IPS-NIHi7 (cell line): Measurements from ENCODE around the gene SRGN.
"Not testable (repeated sequence)": the region's sequence is repeated elsewhere in the genome, so short reads cannot be mapped to it uniquely, and the experiment has no call there.

Source experiments
- DNase-seq: peaks from one replicate; pipeline ENCODE4 v3.0.0; 2012; ENCODE audit warnings: mixed read lengths; ENCODE audit errors: extremely low spot score

SRGN gene, protein sequence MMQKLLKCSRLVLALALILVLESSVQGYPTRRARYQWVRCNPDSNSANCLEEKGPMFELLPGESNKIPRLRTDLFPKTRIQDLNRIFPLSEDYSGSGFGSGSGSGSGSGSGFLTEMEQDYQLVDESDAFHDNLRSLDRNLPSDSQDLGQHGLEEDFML

DNA sequence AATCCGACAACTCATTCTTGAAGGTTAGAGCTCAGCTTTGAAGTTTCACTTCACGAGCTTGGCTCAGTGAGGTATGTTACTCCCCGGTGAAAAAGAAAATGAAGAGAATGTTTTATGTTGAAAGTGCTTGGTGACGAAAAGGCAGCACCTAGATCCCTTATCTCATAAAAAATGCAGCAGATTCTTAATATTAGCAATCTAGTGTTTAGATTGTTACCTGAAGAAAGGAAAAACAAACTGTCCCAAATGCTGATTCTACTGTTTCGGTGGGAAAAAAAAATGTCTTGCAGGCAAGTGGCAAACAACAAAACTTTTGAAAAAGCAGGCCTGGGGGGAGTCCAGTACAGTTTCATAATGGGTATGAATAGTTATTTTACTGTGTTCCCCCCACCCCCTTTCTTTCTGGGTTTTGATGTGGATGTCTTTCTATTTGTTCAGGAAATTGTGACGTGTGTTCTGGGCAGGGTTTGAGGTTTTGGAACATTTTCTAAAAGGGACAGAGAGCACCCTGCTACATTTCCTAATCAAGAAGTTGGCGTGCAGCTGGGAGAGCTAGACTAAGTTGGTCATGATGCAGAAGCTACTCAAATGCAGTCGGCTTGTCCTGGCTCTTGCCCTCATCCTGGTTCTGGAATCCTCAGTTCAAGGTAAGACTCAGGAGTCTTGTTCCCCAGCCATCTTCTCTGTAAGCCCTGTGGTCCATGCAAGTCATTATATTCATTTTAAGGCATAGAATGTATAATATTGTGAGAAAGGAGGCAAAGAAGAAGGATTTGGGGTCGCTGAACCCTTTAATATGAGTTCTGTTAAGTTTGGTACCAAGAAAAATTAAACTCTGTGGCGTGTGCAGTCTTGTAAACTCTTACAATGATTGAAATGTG lies at the start of gene SRGN:
Gene SRGN, plus strand, starts transcription at position 514 of the 881 bp plus-strand sequence. Its CDS starts 55 bp downstream, at position 569.
- no peak for DNase-seq

DNA sequence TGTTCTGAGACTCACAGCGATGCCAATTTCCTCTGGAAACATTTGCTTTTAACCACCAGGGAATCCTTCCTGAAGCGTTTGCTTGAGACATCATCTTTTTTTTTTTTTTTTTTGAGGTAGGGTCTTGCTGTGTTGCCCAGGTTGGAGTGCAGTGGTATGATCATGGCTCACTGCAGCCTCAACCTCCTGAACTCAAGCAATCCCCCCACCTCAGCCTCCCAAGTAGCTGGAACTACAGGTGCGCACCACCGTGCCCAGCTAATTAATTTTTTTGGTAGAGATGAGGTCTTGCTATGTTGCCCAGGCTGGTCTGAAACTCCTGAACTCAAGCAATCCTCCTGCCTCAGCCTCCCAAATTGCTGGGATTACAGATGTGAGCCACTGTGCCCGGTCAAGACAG lies 47.0 kb upstream of the SRGN start:
- not testable (repeated sequence) for DNase-seq

DNA sequence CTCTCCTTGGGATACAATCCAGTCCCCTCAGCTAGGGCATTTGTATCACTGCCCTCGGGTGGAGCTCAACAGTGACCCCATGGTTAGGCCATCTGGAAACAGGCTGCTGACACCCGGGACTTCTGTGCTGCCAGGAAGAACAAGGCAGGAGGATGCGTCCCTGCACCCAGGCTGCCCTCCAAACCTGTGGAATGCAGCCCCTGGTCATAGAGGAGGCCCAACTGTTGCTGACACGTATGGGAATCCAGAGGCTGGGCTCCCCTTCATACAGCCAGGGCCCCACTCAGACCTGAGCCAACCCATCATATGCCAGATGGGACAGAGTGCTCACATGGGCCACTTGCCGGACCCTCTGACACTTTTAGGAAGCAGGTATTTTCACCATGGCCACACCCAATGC lies 45.5 kb upstream of the SRGN start:
- DNase-seq, result no peak

DNA sequence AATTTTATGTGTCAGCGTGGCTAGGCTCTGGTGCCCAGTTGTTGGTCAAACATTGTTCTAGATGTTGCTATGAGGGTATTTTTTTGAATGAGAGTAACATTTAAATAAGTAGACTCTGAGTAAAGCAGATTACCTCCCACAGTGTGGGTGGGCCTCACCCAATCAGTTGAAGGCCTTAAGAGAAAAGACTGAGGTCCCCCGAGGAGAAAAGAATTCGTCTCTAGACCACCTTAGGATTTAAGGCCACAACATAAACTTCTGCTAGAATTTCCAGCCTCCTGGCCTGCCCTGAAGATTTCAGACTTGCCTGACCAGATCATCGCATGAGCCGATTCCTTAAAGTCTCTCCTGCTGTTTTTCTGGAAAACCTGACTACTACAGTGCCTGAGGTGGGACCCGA lies 45.1 kb upstream of the SRGN start:
- DNase-seq, result no peak

DNA sequence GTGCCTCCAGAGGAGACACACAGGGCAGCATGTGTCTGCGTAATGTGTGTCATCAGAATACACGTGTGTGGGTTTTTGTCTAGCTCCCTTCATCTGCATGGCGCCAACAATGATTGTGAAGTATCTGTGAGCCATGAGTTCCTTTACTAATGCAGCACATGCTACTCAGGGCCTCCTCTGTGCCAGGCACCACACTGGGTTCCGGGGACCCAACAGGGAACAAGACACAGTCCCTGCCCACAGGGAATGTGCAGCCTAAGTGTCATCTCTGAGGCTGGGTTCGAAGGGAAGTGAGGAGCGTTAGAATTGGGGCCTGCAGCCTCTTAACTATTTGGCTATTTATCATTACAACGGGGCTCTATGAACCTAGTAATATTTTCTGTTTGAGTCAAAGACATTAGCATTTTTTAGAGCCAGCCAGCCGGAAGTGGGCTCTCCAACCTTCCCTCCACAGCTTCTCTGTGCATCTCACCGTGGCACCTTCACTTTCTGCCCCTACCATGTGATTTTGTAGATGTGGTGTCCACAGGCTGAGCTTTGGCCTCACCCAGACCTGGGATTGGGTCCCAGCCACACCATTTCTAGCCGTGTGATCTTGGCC lies 43.9 kb upstream of the SRGN start:
- DNase-seq, result no peak

DNA sequence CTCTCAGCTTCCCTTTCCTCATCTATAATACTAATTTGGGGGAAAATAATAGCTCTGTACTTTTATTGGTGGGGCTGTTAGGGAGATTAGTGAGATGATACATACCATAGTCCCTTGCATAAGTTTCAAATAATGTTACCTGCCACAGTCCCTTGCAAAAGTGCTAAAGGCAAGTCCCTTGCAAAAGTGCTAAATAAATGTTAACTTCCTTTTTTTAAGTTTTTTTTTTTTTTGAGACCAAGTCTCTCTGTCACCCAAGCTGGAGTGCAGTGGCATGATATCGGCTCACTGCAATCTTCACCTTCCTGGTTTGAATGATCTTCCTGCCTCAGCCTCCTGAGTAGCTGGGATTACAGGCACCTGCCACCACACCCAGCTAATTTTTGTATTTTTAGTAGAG lies 43.4 kb upstream of the SRGN start:
- no peak for DNase-seq

DNA sequence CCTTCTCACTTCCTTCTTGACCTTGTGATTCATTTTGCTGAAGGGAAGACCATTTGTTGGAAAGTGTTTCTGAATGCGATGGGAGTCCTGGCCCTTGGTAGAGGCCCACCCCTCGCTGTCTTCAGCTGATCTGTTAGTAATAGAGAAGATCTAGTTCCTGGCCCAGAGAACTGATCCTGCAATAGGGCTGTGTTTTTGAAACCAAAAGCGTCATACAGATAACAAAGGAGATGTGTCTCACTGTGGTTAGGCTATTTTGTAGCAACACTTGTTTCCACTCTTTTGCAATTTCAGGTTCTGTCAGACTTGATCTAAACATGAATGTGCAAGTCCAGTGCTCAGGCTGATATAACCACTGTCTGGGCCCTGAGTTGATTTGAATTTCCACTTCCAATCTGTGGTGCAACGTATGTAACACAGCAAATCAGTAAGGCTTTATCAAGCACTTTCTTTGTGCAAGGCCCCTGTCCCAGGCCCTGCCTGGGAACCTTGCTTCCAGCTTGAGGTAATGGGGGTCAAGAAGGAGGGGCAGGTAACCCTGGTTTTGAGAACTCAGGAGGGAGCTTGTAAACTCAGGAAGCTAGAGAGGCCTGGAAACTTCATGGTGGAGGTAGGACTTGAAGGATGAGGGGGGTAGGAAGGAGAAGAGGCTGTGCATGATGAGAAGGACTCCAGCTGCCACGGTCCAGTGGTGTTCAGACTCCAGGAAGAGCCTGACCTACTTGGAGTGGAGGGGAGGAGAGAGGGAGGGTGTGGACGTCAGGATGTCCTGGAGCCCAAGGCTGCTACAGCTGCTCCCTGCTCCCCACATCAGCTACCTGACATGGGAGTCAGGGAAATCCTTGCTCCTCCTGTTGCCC lies 42.2 kb upstream of the SRGN start:
- no peak for DNase-seq

DNA sequence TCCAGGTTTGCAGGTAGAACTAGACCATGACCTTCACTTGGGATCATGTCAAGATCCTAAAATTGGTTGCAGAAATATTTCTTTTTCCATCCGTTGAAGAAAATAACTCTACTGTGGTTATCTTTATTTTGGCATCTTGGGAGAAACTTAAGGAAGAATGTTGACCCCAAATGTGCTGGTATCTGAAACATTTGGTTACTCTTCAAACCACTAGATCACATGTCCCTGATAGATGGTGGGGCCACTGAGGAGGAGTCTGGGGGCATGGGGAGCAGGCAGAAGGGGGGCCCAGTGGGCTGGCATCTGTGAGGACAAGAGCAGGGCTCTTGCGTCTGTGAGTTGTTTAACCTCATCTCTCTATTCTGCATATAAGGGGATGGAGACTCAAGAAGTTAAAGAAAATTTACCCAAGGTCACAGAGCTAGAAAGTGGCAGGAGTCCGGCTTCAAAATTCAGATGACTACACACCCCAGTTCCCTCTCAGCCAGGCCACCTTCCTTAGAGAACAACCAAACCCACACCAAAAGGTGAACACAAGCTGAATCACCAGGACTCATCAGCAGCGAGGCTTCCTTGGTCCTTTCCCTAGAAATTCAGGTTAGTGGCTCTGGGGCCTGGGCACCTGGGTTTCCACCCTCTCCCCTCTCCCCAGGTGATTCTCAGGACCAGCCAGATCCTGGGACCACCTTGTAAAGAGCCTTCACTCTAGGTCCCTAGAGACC lies 40.6 kb upstream of the SRGN start:
- no peak for DNase-seq

DNA sequence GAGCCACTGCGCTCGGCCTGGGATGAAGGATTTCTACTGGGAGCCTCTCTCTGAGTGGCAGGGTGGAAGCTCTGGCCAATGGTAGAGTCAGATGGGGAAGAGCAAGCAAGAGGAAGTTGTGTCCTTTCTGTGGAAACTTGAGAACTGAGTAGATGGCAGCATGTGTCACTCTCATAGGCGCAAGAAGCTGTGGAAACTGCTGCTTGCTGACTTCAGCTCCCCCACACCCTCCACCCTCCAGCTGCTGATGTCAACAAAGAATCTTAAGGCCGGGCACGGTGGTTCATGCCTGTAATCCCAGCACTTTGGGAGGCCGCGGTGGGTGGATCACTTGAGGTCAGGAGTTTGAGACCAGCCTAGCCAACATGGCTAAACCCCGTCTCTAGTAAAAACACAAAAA lies 39.8 kb upstream of the SRGN start:
- DNase-seq, result no peak

DNA sequence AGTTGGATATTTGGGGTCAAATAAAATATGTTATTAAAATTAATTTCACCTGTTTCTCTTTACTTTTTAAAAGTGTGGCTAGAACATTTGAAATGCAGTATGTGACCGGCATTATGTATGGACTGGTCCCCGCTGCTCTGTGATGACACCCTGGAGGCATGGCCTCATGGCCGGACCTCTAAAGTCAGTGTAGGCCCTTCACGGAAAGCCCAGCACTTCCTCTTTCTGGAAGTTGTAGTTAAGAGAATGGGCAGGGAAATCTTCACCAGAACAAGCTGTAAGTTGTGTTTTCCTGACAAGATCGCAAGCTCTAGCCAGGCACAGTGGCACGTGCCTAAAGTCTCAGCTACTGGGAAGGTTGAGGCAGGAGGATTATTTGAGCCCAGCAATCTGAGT lies 38.3 kb upstream of the SRGN start:
- DNase-seq, result no peak

DNA sequence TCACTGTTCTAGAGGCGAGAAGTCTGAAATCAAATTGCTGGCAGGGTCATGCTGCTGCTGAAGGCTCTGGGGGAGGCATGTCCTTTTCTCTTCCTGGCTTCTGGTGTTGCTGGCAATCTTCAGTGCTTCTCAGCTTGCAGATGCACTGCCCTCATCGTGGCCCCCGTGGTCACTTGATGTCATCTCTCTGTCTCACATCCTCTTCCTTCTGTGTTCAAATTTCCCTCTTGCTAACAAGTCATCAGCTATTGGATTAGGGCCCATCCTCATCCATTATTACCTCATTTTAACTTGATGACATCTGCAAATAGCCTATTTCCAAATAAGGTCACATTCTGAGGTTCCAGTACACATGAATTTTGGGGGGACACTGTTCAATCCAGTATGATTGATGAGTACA lies 36.6 kb upstream of the SRGN start:
- DNase-seq, result no peak

DNA sequence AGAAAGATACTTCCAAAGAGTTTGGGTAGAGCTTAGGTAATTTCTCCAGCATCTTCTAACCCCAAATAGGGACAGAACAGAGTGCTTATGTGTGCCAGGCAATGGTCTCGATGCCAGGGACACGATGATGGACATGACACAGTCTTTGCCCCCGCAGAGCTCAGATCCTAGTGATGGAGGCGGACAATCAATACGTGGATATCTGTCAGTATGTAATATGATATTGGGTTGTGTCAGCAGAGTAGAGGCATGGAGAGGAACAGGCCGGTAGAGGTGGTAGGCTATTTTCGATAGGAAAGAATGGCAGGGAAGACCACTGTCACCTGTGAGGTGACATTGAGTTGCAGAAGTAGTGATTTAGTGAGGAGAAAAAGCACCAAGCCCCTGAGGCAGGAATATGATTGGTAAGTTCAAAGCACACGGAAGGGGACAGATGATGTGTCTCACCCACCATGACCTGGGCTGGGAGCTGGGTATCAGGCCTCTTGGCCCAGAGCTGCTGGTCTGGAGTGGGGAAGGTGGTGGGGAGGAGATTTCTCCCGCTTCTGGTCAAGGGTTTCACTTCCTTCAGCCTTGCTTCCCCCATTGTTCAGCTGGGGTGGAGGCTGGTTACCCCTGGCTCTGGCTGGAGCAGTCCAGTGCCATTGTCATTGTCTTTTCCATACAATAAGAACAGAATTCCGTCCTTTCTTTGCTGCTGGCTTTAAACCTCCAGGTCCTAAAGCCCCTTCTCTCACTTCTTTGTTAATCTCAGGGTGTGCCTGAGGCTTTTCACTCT lies 36.0 kb upstream of the SRGN start:
- DNase-seq, result no peak

DNA sequence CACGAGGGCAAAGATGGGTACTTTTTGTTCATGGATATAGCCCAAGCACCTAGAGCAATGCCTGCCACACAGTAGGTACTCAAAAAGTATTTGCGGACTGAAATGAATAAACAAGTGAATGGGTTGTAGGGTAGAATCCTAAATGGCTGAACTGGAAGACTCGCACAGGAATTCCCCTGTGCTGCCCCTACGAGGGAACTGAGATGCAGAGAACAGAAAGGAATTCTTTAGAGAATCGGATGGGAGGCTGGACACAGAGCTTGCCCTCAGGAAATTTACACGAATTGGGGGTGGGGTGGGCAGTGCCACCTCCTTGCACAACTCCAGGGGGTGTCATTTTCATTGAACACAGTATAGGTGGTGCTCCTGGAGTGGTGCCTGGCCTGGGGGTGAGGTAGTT lies 35.2 kb upstream of the SRGN start:
- no peak for DNase-seq

DNA sequence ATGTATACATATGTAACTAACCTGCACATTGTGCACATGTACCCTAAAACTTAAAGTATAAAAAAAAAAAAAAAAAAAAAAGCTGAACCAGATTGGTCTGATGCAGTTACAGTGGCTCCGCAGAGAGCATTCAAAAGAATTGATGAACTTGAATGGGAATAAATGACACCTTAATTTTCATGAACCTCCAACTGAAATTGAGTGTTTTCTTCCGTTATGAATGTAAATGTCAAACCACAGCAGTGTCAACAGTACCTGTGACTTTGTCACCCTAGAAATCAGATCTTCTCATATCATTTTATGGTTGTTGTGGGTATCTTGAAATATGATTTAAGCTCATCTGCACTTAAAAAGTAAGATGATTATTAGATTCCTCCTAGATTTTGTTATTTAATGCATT lies 32.7 kb upstream of the SRGN start:
- no peak for DNase-seq

DNA sequence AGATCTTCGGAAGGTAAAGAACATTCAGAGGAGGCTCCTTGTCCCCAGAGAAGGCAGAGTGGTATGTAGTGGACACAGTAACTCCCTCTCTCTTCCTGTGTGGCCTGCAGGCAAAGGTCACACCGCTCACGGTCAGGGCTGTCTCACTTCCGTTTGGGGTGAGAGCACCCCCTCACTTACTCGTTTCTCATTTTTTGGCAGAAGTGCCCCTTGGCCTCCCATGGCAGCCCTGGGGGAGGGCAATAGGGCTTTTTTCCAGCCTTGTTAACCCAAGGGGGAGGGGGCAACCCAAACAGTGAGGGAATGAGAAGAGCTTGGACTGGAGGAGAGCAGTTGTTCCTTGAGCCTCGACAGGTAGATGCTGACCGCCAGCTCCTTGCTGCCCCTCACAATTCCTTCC lies 31.8 kb upstream of the SRGN start:
- DNase-seq, result no peak

DNA sequence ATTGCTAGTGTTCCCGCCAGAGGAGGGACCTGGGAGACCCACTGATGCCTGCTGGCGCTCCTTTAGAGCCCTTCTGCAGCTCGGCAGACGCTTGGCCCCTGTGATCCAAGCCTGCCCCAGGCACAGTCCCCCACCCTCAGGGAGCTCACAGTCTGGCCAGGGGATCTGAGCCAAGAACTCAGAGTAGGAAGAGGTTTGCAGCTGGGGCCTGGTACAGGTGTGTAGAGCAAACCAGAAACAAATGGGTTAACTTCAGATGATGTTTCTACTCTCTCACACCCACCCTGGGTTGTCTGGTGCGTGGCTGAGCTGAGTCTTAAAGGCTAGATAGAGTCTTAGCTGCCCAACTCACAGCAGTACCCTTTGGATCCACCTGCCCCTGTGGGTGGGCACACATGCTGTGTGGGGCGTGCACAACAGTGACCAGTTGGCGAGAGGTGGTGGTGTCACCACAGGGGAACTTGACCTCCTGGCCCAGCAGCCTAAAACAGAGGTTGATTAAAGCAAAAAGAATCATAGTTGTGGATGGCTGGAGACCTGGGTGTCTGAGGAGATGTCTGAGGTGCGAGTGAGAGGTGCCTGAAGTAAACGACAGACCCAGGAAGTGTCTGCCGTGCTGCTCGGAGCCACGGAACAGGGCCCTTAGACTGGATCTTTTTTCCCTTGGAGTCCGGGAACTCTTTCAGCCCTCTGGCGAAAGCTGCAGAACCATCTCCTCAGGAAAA lies 31.2 kb upstream of the SRGN start:
- no peak for DNase-seq

DNA sequence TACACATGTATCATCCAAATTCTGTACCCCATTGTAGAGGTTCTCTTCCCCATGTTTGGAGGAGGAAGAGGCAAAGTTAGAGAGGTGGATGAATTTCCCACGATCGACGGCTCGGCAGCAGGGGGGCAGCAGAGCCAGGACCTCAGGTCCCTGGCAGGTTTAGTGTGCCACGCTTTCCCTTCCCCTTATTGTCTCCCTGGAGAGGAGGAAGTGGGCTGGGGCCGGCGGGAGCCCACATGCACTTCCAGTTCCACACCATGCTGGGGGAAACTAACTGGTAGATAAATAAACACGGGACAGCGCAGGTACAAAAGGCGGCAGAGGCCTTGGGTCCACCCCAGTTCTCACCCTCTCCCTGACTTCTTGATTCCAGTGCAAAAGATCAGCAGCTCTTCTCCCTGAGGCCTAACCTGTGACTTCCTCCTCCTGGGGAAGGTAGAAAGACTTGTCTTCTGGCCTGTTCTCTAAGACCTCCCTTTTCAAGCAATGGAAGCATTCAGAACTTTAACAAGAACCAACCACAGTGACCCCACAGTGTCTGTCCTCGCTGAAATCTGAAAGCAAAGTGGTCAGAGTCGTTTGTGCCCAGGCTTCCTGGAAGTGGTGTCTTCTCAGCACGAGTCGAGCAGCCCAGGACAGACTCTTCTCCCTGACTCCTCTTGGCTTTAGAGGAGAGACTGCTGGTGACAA lies 30.5 kb upstream of the SRGN start:
- DNase-seq, result no peak

DNA sequence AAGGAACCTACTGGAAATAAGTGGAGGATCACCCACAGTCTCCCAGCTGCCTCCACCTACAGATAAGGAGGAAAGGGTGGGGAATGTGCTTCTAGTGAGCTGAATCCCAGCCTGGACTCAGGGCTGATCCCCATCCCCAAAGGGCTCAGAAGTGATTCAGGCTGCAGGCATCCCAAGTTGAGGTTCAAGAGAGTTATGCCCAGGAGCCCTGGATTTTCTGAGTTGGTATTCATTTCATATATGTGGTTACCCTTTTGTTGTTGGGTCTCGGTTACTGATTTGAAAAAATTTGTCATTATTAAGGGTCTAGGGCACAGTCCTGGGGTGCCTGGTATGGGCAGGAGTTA lies 30.0 kb upstream of the SRGN start:
- DNase-seq, result no peak

DNA sequence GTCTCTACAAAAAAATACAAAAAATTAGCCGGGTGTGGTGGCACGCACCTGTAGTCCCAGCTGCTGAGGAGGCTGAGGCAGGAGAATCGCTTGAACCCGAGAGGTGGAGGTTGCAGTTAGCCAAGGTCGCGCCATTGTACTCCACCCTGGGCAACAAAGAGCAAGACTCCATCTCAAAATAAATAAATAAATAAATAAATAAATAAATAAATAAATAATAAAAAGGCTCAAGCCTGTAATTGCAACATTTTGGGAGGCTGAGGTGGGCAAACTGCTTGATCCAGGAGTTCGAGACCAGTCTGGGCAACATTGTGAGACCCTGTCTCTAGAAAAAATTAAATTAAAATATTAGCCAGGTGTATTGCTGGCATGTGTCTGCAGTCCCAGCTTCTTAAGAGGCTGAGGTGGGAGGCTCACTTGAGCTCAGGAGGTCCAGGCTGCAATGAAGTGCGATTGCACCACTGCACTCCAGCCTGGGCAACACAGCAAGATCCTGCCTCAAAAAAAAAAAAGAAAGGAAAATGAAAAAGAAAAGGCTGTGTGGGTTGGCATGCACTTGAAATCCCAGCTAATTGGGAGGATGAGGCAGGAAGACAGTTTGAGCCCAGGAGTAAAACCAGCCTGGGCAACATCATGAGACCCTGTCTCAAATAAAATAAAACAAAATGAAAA lies 27.6 kb upstream of the SRGN start:
- no peak for DNase-seq
